Measurements from ENCODE around the gene TIGIT.

DNA sequence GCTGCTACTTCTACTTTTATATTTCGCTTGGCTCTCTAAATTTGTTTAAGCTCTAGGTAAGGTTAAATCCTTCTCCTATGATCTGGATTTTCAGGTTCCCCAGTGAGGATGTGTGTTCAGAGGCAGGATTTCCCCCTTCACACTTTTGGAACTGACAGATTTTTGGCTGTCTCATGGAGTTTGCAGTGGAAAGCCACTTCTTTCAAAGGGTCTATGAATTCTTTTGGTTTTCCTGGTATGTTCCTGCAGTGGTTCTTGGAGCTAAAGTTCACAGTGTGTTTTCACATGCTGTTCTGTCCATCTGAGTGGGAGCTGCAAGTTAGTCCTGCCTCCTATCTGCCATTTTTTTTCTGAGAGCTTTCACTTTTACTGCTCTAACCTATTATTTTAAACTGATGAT, 21.6 kb upstream of the TIGIT start:
- TF ChIP-seq POLR2A (IDR thresholded peaks at IDR 0.05) = no peak
- TF ChIP-seq, protein P1, sequence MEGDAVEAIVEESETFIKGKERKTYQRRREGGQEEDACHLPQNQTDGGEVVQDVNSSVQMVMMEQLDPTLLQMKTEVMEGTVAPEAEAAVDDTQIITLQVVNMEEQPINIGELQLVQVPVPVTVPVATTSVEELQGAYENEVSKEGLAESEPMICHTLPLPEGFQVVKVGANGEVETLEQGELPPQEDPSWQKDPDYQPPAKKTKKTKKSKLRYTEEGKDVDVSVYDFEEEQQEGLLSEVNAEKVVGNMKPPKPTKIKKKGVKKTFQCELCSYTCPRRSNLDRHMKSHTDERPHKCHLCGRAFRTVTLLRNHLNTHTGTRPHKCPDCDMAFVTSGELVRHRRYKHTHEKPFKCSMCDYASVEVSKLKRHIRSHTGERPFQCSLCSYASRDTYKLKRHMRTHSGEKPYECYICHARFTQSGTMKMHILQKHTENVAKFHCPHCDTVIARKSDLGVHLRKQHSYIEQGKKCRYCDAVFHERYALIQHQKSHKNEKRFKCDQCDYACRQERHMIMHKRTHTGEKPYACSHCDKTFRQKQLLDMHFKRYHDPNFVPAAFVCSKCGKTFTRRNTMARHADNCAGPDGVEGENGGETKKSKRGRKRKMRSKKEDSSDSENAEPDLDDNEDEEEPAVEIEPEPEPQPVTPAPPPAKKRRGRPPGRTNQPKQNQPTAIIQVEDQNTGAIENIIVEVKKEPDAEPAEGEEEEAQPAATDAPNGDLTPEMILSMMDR (IDR thresholded peaks at IDR 0.05) = no peak

All from body of pancreas (tissue), 4 donors.